Measurements from ENCODE around the gene ATP5PD. TPM values are rescaled to one million over a fixed set of nuclear protein-coding genes. Genes with fewer than 3 reads are reported as not detected.

Gene ATP5PD
- total RNA-seq, 1 donor = 278 TPM

DNA sequence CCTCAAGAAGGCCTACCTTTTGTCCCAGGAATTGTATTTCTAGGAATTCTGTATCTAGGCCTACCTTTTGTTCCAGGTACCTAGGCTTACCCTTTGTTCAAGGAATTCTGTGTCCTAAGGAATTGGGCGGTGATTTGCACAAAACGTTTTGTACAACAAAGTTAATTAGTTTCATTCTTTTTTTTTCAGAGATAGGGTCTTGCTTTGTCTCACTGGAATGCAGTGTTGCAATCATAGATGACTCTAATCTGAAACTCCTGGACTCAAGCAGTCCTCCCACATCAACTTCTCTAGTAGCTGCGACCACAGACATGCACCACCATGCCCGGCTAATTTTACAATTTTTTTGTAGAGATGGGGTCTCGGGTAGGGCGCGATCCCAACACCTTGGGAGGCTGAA, 52.3 kb downstream of the ATP5PD start:
- H3K27ac ChIP-seq (ENCODE audit: low read depth, low read length) = peak overlapping the region; percentile 53
- H3K4me3 ChIP-seq (ENCODE audit: insufficient read depth, low read length) = no peak overlapping the region
- no peaks in the 10 kb centered on the region for H3K36me3 ChIP-seq (ENCODE audit: insufficient read depth, low read length)
- no peak overlapping the region for H2AFZ ChIP-seq (ENCODE audit: low read length)
- peaks cover 57% of the 10 kb centered on the region for H3K79me2 ChIP-seq (ENCODE audit: insufficient read depth, low read length)
- DNase-seq (ENCODE audit: insufficient read length, low spot score, missing footprints) = no peak
- H3K4me2 ChIP-seq (ENCODE audit: insufficient read depth, low read length) = no peak overlapping the region
- peaks cover 13% of the 10 kb centered on the region for H4K20me1 ChIP-seq (ENCODE audit: insufficient read depth, low read length)
- peaks cover 31% of the 10 kb centered on the region for H3K4me1 ChIP-seq (ENCODE audit: insufficient read depth, low read length)
- H3K9me3 ChIP-seq (ENCODE audit: low read depth, low read length) = no peaks in the 10 kb centered on the region
- TF ChIP-seq, protein P1, sequence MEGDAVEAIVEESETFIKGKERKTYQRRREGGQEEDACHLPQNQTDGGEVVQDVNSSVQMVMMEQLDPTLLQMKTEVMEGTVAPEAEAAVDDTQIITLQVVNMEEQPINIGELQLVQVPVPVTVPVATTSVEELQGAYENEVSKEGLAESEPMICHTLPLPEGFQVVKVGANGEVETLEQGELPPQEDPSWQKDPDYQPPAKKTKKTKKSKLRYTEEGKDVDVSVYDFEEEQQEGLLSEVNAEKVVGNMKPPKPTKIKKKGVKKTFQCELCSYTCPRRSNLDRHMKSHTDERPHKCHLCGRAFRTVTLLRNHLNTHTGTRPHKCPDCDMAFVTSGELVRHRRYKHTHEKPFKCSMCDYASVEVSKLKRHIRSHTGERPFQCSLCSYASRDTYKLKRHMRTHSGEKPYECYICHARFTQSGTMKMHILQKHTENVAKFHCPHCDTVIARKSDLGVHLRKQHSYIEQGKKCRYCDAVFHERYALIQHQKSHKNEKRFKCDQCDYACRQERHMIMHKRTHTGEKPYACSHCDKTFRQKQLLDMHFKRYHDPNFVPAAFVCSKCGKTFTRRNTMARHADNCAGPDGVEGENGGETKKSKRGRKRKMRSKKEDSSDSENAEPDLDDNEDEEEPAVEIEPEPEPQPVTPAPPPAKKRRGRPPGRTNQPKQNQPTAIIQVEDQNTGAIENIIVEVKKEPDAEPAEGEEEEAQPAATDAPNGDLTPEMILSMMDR (IDR thresholded peaks at IDR 0.05; ENCODE audit: extremely low read depth, low read depth, low read length) = no peak
- no peaks in the 10 kb centered on the region for H3K27me3 ChIP-seq (ENCODE audit: insufficient read depth, low read length)

DNA sequence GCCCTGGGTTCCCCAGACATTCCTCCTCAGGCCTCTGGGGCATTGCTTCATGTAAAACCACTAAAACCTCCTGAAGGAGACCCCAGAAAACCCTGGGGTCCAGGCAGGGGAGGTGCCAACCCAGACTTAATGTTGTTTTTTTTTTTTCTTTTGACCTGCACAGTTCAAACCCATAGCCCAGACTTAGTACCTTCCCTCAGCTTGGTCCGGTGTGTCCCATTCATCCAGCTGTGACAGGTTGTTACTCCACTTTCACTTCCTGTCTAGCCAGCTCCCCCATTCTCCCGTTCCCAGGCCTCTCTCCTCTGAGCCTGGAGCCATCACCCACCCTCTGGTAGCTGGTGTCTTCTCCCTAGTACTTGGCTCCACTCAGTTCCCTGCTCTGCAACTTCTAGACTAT, 54.5 kb downstream of the ATP5PD start:
- TF ChIP-seq, protein P1 (IDR thresholded peaks at IDR 0.05; ENCODE audit: extremely low read depth, low read depth, low read length) = no peak
- no peaks in the 10 kb centered on the region for H3K36me3 ChIP-seq (ENCODE audit: insufficient read depth, low read length)
- H2AFZ ChIP-seq (ENCODE audit: low read length) = no peak overlapping the region
- H3K4me3 ChIP-seq (ENCODE audit: insufficient read depth, low read length) = no peak overlapping the region
- DNase-seq (ENCODE audit: insufficient read length, low spot score, missing footprints) = peak; percentile 54
- peaks cover 57% of the 10 kb centered on the region for H3K79me2 ChIP-seq (ENCODE audit: insufficient read depth, low read length)
- H3K4me2 ChIP-seq (ENCODE audit: insufficient read depth, low read length) = no peak overlapping the region
- peaks cover 42% of the 10 kb centered on the region for H3K4me1 ChIP-seq (ENCODE audit: insufficient read depth, low read length)
- peaks cover 11% of the 10 kb centered on the region for H4K20me1 ChIP-seq (ENCODE audit: insufficient read depth, low read length)
- H3K9me3 ChIP-seq (ENCODE audit: low read depth, low read length) = no peaks in the 10 kb centered on the region
- no peaks in the 10 kb centered on the region for H3K27me3 ChIP-seq (ENCODE audit: insufficient read depth, low read length)
- no peak overlapping the region for H3K27ac ChIP-seq (ENCODE audit: low read depth, low read length)

DNA sequence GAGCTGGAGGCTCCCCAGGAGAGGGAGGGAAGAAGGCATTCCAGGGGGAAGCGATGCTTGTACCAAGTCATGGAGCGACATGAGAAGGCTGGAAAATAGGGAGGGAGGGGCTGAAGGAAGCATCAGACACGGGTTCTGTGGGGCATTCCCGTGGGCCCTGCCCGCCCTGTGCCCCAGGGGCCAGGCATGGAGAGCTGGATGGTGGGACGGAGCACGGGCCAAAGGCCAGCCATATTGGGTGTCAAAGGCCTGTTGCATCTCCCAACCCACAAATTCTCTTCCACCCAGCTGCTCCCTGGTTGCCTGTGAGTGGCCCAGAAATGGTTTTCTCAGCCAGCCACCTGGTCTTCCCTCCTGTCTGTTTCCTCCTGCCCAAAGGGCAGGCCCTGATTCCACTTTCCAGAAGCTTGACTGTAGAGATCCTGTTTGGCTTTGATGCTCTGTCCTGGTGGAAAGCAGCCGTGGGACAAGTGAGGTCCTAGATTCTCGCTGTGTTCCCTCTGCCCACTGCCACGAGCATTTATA, 56.1 kb downstream of the ATP5PD start:
- H2AFZ ChIP-seq (ENCODE audit: low read length) = no peak overlapping the region
- TF ChIP-seq, protein P1 (IDR thresholded peaks at IDR 0.05; ENCODE audit: extremely low read depth, low read depth, low read length) = no peak
- no peaks in the 10 kb centered on the region for H3K36me3 ChIP-seq (ENCODE audit: insufficient read depth, low read length)
- peaks cover 39% of the 10 kb centered on the region for H3K4me1 ChIP-seq (ENCODE audit: insufficient read depth, low read length)
- DNase-seq (ENCODE audit: insufficient read length, low spot score, missing footprints) = peak; percentile 76
- H3K9me3 ChIP-seq (ENCODE audit: low read depth, low read length) = no peaks in the 10 kb centered on the region
- H3K4me3 ChIP-seq (ENCODE audit: insufficient read depth, low read length) = no peak overlapping the region
- peaks cover 6% of the 10 kb centered on the region for H4K20me1 ChIP-seq (ENCODE audit: insufficient read depth, low read length)
- no peaks in the 10 kb centered on the region for H3K27me3 ChIP-seq (ENCODE audit: insufficient read depth, low read length)
- H3K4me2 ChIP-seq (ENCODE audit: insufficient read depth, low read length) = no peak overlapping the region
- H3K27ac ChIP-seq (ENCODE audit: low read depth, low read length) = no peak overlapping the region
- peaks cover 52% of the 10 kb centered on the region for H3K79me2 ChIP-seq (ENCODE audit: insufficient read depth, low read length)

Small RNA genes within 50 kb of the gene (small RNA-seq; reads per million reads assigned to genes)
- gene AC111186.1 = not detected
- not detected for gene RF00019
- not detected for gene RN7SL573P
- gene RNU6-362P = not detected

Other genes with a start within 250 kb of the ATP5PD start
- 0.29 and 0.72 TPM in 2 replicates for gene GRIN2C, start 187.1 kb downstream of the ATP5PD start, total RNA-seq
- 23.5 and 25.9 TPM in 2 replicates for gene FDXR, start 174.0 kb downstream of the ATP5PD start, total RNA-seq
- gene FADS6, start 153.3 kb downstream of the ATP5PD start, total RNA-seq = not detected in 2 replicates
- not detected in 2 replicates for gene USH1G, start 123.7 kb downstream of the ATP5PD start, total RNA-seq
- gene OTOP2, start 122.7 kb downstream of the ATP5PD start, total RNA-seq = not detected in 2 replicates
- gene OTOP3, start 111.1 kb downstream of the ATP5PD start, total RNA-seq = not detected in 2 replicates
- gene HID1, start 74.2 kb downstream of the ATP5PD start, total RNA-seq = 0.36 TPM in 1 of 2 replicates, not detected in the other
- gene CDR2L, start 59.3 kb downstream of the ATP5PD start, total RNA-seq = 15.9 and 16.6 TPM in 2 replicates
- 21.2 and 23.5 TPM in 2 replicates for gene MRPL58, start 34.3 kb downstream of the ATP5PD start, total RNA-seq
- gene KCTD2, start 256 bp upstream of the ATP5PD start, total RNA-seq = 19.7 and 20.3 TPM in 2 replicates
- gene SLC16A5, start 41.0 kb upstream of the ATP5PD start, total RNA-seq = 16.3 and 19.2 TPM in 2 replicates
- gene ARMC7, start 63.0 kb upstream of the ATP5PD start, total RNA-seq = 3.2 and 3.3 TPM in 2 replicates
- 48.1 and 53.9 TPM in 2 replicates for gene NT5C, start 84.8 kb upstream of the ATP5PD start, total RNA-seq
- gene JPT1, start 107.5 kb upstream of the ATP5PD start, total RNA-seq = 55.7 and 60.8 TPM in 2 replicates
- 92.6 and 96.4 TPM in 2 replicates for gene SUMO2, start 136.0 kb upstream of the ATP5PD start, total RNA-seq
- gene NUP85, start 158.7 kb upstream of the ATP5PD start, total RNA-seq = 26.4 and 26.5 TPM in 2 replicates
- gene GGA3, start 214.6 kb upstream of the ATP5PD start, total RNA-seq = 9.0 and 12.1 TPM in 2 replicates
- 43.6 and 45.6 TPM in 2 replicates for gene MRPS7, start 214.9 kb upstream of the ATP5PD start, total RNA-seq
- 8.7 and 9.4 TPM in 2 replicates for gene MIF4GD, start 224.3 kb upstream of the ATP5PD start, total RNA-seq
- gene SLC25A19, start 242.5 kb upstream of the ATP5PD start, total RNA-seq = 4.7 and 7.1 TPM in 2 replicates